Measurements from ENCODE around the gene TRIM45. TPM values are rescaled to one million over a fixed set of nuclear protein-coding genes. Genes with fewer than 3 reads are reported as not detected.

Gene TRIM45
- total RNA-seq, 1 donor from 2014 or later: 2.9 TPM

DNA sequence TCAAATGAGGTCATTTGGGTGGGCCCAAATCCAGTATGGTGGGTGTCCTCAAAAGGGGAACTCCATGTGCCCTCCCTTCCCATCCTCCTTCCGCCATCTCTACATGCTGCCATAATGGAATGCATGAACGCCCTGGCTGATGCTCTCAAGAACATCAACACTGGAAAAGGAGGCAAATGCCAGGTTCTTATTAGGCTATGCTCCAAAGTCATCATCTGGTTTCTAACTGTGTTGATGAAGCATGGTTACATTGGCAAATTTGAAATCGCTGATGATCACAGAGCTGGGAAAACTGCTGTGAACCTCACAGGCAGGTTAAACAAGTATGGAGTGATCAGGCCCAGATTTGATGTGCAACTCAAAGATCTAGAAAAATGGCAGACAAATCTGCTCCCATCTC is 16.6 kb upstream of the TRIM45 start:
- no peaks in the 10 kb centered on the region for H3K27me3 ChIP-seq (ENCODE audit: control insufficient read depth, insufficient read depth, low read length)
- H3K4me3 ChIP-seq (ENCODE audit: low read depth, low read length): no peak overlapping the region
- FAIRE-seq: no peak
- no peak for DNase-seq (ENCODE audit: low read depth)
- H3K36me3 ChIP-seq (ENCODE audit: control insufficient read depth, insufficient read depth, low read length): no peaks in the 10 kb centered on the region
- TF ChIP-seq CTCF (IDR thresholded peaks at IDR 0.05; ENCODE audit: insufficient read depth, low read length, severe bottlenecking): no peak

- H3K36me3 ChIP-seq (ENCODE audit: control insufficient read depth, insufficient read depth, low read length): no peaks in the 10 kb centered on the region
- no peak for TF ChIP-seq CTCF (IDR thresholded peaks at IDR 0.05; ENCODE audit: insufficient read depth, low read length, severe bottlenecking)
- FAIRE-seq: no peak
Measured at GRCh38 chr1:117137281-117137855, 15.8 kb upstream of the TRIM45 start.

GRCh38 chr1:117136749-117137148 is 15.2 kb upstream of the TRIM45 start:
- no peak for TF ChIP-seq CTCF (IDR thresholded peaks at IDR 0.05; ENCODE audit: insufficient read depth, low read length, severe bottlenecking)
- H3K27me3 ChIP-seq (ENCODE audit: control insufficient read depth, insufficient read depth, low read length): no peaks in the 10 kb centered on the region
- FAIRE-seq (no peak), DNase-seq (ENCODE audit: low read depth) (no peak)
- H3K4me3 ChIP-seq (ENCODE audit: low read depth, low read length): no peak overlapping the region
- H3K36me3 ChIP-seq (ENCODE audit: control insufficient read depth, insufficient read depth, low read length): no peaks in the 10 kb centered on the region

More at GRCh38 chr1:117137281-117137855, 15.8 kb upstream of the TRIM45 start:
- Histone ChIP-seq H3K27me3 (ENCODE audit: control insufficient read depth, insufficient read depth, low read length) (no peaks in the 10 kb centered on the region), H3K4me3 (ENCODE audit: low read depth, low read length) (no peak overlapping the region)
- DNase-seq (ENCODE audit: low read depth): no peak

- FAIRE-seq: no peak
- no peak for TF ChIP-seq CTCF (IDR thresholded peaks at IDR 0.05; ENCODE audit: insufficient read depth, low read length, severe bottlenecking)
- Histone ChIP-seq H3K4me3 (ENCODE audit: low read depth, low read length) (no peak overlapping the region), H3K36me3 (ENCODE audit: control insufficient read depth, insufficient read depth, low read length) (no peaks in the 10 kb centered on the region), H3K27me3 (ENCODE audit: control insufficient read depth, insufficient read depth, low read length) (no peaks in the 10 kb centered on the region)
- DNase-seq (ENCODE audit: low read depth): no peak
Measured at GRCh38 chr1:117135329-117135728, 13.8 kb upstream of the TRIM45 start.

DNA sequence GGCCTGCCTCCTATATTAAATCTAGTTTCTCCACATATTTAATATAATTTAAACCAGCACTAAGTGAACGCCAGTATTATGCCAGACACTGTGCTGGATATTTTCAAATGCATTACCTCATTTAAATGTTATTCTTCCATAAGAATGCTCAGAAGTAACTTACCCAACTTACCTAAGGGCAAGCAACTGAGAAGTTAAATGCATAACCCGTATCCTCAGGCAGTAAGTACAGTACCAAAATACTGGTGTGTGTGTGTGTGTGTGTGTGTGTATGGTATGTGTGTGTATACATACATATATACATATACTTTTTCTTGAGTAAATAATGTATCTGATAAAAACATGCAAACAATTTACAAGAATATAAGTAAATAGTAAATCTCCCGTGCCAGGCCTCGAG is 9.0 kb upstream of the TRIM45 start:
- Histone ChIP-seq H3K36me3 (ENCODE audit: control insufficient read depth, insufficient read depth, low read length) (no peaks in the 10 kb centered on the region), H3K27me3 (ENCODE audit: control insufficient read depth, insufficient read depth, low read length) (no peaks in the 10 kb centered on the region), H3K4me3 (ENCODE audit: low read depth, low read length) (no peak overlapping the region)
- no peak for DNase-seq (ENCODE audit: low read depth)
- TF ChIP-seq CTCF (IDR thresholded peaks at IDR 0.05; ENCODE audit: insufficient read depth, low read length, severe bottlenecking): no peak
- FAIRE-seq: no peak

Measured in bronchial epithelial cell (primary cell).